SKM-1 (cell line): ENCODE results near the gene EPX.

Experiments used
- DNase-seq: peaks from one replicate; lab custom pipeline; 2025; ENCODE audit not compliant: unreplicated experiment; lab: John Stamatoyannopoulos, UW

The EPX gene

GRCh38 chr17:58250344-58251011 is 58.0 kb downstream of the EPX start:
- no peak for DNase-seq

- DNase-seq, result no peak
These were observed 59.6 kb downstream of the EPX start for GRCh38 chr17:58252141-58252540.

- DNase-seq, result no peak
These were observed 60.6 kb downstream of the EPX start for GRCh38 chr17:58253082-58253481.
